Endothelial cell of umbilical vein (primary cell): ENCODE measurements around the gene ATG7. TPM values are rescaled to one million over a fixed set of nuclear protein-coding genes. Genes with fewer than 3 reads are reported as not detected.

Experiments
- BruUV-seq: library from RNA; stranded (reverse); fragments of 400-500 nt; replicated peaks from 2 replicates; lab custom pipeline; 2021; lab: Mats Ljungman, UMichigan
- CTCF ChIA-PET: fragments of 300-600, 350-600 bp; sonication (Branson Sonifier 250); formaldehyde crosslinking; loops from one replicate; lab custom pipeline; 2021; ENCODE audit warnings: antibody characterized with exemption, inconsistent platforms; lab: Charles Lee
- POLR2A ChIA-PET: fragments of 300-600, 350-600 bp; sonication (Branson Sonifier 250); formaldehyde crosslinking; loops from one replicate; lab custom pipeline; 2021; ENCODE audit warnings: antibody characterized with exemption, inconsistent platforms; lab: Charles Lee
- DNase-seq: peaks from one replicate; pipeline ENCODE4 v3.0.0-alpha.2; 2011; ENCODE audit warnings: low read depth, low spot score
- FAIRE-seq: peaks from 2 replicates; lab custom pipeline; 2011; peaks lifted over from hg19 to GRCh38; lab: Jason Lieb, UNC
- H2AFZ ChIP-seq: 2 replicates; pipeline ENCODE4 v1.6.0; 2012; ENCODE audit warnings: low read depth, low read length, control low read depth, inconsistent platforms
- H3K27ac ChIP-seq: 2 replicates; pipeline ENCODE4 v1.5.1; 2011; ENCODE audit warnings: low read depth, mild to moderate bottlenecking, control low read depth, low read length, moderate library complexity; ENCODE audit not compliant: insufficient read depth
- H3K27me3 ChIP-seq, 2 experiments: 2 replicates each; pipeline versions ENCODE4 v1.6.0 to v1.6.1; 2011; ENCODE audit warnings: low read length in 2 of 2, mixed read lengths in 1 of 2; ENCODE audit not compliant: control insufficient read depth in 2 of 2, insufficient read depth in 2 of 2
- H3K36me3 ChIP-seq, 2 experiments: 2 replicates in 1 of 2; 3 replicates in 1 of 2; pipeline ENCODE4 v1.5.1; 2011; ENCODE audit warnings: low read length in 2 of 2, mild to moderate bottlenecking in 1 of 2, moderate library complexity in 1 of 2; ENCODE audit not compliant: control insufficient read depth in 2 of 2, insufficient read depth in 2 of 2; ENCODE audit errors: extremely low read depth in 1 of 2
- H3K4me1 ChIP-seq: 3 replicates; pipeline ENCODE4 v1.5.1; 2011; ENCODE audit warnings: mild to moderate bottlenecking, low read length; ENCODE audit not compliant: control insufficient read depth, insufficient read depth; ENCODE audit errors: extremely low read depth
- H3K4me2 ChIP-seq: 2 replicates; pipeline ENCODE4 v1.6.1; 2011; ENCODE audit warnings: low read length, control low read depth, mixed read lengths; ENCODE audit not compliant: insufficient read depth
- H3K4me3 ChIP-seq, 3 experiments: fragments of 200-600 bp in 1 of 3; sonication (generic), shearing (Covaris generic) in 1 of 3; replicated peaks in 1 of 3; 2 replicates each; pipeline ENCODE4 v1.5.1; 2011 to 2016; ENCODE audit warnings: control low read depth in 3 of 3, low read length in 3 of 3, mild to moderate bottlenecking in 2 of 3, inconsistent platforms in 1 of 3, low read depth in 1 of 3, moderate library complexity in 1 of 3; ENCODE audit not compliant: insufficient read depth in 1 of 3
- H3K79me2 ChIP-seq: 2 replicates; pipeline ENCODE4 v1.6.0; 2012; ENCODE audit warnings: low read length, inconsistent platforms; ENCODE audit not compliant: control insufficient read depth, insufficient read depth
- H3K9ac ChIP-seq: replicated peaks from 2 replicates; pipeline ENCODE3; 2011; ENCODE audit warnings: low read length, control low read depth; ENCODE audit not compliant: insufficient read depth; ENCODE audit errors: extremely low read depth
- H3K9me1 ChIP-seq: replicated peaks from 3 replicates; pipeline ENCODE4 v1.6.0; 2011; ENCODE audit warnings: mild to moderate bottlenecking, low read length; ENCODE audit not compliant: control insufficient read depth, insufficient read depth; ENCODE audit errors: extremely low read depth
- H3K9me3 ChIP-seq: replicated peaks from 2 replicates; pipeline ENCODE4 v1.5.1; 2012; ENCODE audit warnings: low read length, inconsistent platforms; ENCODE audit not compliant: control insufficient read depth, insufficient read depth
- H4K20me1 ChIP-seq: replicated peaks from 2 replicates; pipeline ENCODE3; 2011; ENCODE audit warnings: mild to moderate bottlenecking, low read length; ENCODE audit not compliant: control insufficient read depth, insufficient read depth; ENCODE audit errors: extremely low read depth
- EZH2 ChIP-seq: IDR thresholded peaks from 2 replicates; pipeline ENCODE4 v1.6.1; 2012; ENCODE audit warnings: borderline replicate concordance, low read depth, mild to moderate bottlenecking, moderate library complexity, low read length, inconsistent platforms; ENCODE audit not compliant: severe bottlenecking
- FOS ChIP-seq: IDR thresholded peaks from 2 replicates; pipeline ENCODE4 v1.6.1; 2011; ENCODE audit warnings: mild to moderate bottlenecking, low read length, moderate library complexity, borderline replicate concordance; ENCODE audit not compliant: insufficient read depth
- GATA2 ChIP-seq: IDR thresholded peaks from 2 replicates; pipeline ENCODE4 v1.7.0; 2011; ENCODE audit warnings: low read depth, mild to moderate bottlenecking, moderate library complexity, mixed read lengths, low read length; ENCODE audit not compliant: insufficient read length, insufficient read depth
- JUN ChIP-seq: IDR thresholded peaks from 2 replicates; pipeline ENCODE4 v1.6.1; 2011; ENCODE audit warnings: borderline replicate concordance, low read depth; ENCODE audit not compliant: insufficient read length, insufficient read depth
- MYC ChIP-seq: IDR thresholded peaks from one replicate; pipeline ENCODE4 v1.6.1; 2011; ENCODE audit warnings: mild to moderate bottlenecking, low read depth, low read length
- POLR2A ChIP-seq: IDR thresholded peaks from 2 replicates; pipeline ENCODE4 v1.6.1; 2012; ENCODE audit warnings: low read depth, mild to moderate bottlenecking, control low read depth, low read length
- POLR2AphosphoS5 ChIP-seq: IDR thresholded peaks from 2 replicates; pipeline ENCODE4 v1.6.1; 2012; ENCODE audit warnings: low read depth, mild to moderate bottlenecking, control low read depth, low read length, moderate library complexity; ENCODE audit not compliant: insufficient read depth
- dilution Hi-C: fragments of 300-500 bp; cut with MboI; formaldehyde crosslinking; loops from one replicate; pipeline ENCODE4 v1.15.0; 2019; ENCODE audit warnings: low sequenced_read_pairs; ENCODE audit not compliant: extremely low pct_ligation_motif_present
- intact Hi-C: fragments of 100-400 bp; cut with micrococcal nuclease; formaldehyde crosslinking; loops from one replicate; pipeline ENCODE4 v1.10.0; 2022
- polyA plus RNA-seq, 4 experiments: library from polyadenylated mRNA; depleted of rRNA in 3 of 4; stranded (reverse) in 3 of 4; unstranded in 1 of 4; fragments of >200 nt; gene quantifications; 2 replicates each; pipeline versions ENCODE4 v1.2.1 to v1.2.3, GENCODE V29; 2011 to 2012; ENCODE audit warnings: missing spikeins in 1 of 4
- total RNA-seq: library from RNA; stranded (reverse); gene quantifications from 2 replicates; pipeline ENCODE4 v1.2.3, GENCODE V29; 2021
- TF ChIP-seq, protein P1 (sequence below), 2 donors: IDR thresholded peaks; 1 replicate in 1 of 2; 2 replicates in 1 of 2; pipeline ENCODE4 v1.5.1; 2011; ENCODE audit warnings: low read length in 2 of 2, mild to moderate bottlenecking in 2 of 2, moderate library complexity in 2 of 2, control low read depth in 1 of 2, inconsistent platforms in 1 of 2, low read depth in 1 of 2; ENCODE audit not compliant: insufficient read depth in 1 of 2; ENCODE audit errors: extremely low read depth in 1 of 2
- TF ChIP-seq, protein P2 (sequence below): IDR thresholded peaks from 2 replicates; pipeline ENCODE4 v1.6.1; 2011; ENCODE audit not compliant: insufficient read depth, insufficient read length

Gene ATG7
- total and polyA plus RNA-seq, 2 donors (not counting 3 experiments of a cell fraction or from before 2014, with no cell fraction given), result 30.8 to 48.3 TPM

DNA sequence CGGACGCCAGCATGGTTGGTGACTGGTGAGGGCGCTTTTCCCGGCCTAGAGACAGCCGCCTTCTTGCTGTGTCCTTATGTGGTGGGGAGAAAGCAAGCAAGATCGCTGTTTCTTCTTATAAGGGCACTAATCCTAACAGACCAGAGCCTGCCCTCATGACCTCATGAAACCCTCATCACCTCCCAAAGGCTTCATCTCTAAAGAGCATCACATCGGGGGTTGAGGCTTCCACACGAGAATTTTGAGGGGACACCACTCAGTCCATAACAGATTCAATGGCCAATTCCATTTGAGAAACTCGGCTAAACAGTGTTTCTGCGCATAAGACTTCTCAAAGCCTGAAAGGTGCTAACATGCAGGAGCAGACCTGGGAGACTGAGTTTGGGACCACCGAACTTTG is 317.5 kb downstream of the ATG7 start:
- intact Hi-C loops, result no loop called here

More for the DNA sequence above, 317.5 kb downstream of the ATG7 start:
- Histone ChIP-seq H2AFZ (no peak overlapping the region), H3K4me3 (no peak overlapping the region), H3K36me3 (peaks cover 2 to 5% of the 10 kb centered on the region in 2 experiments), H3K9me1 (no peaks in the 10 kb centered on the region), H3K27ac (no peak overlapping the region), H3K4me2 (no peak overlapping the region), H3K9ac (no peak overlapping the region), H4K20me1 (peaks cover 3% of the 10 kb centered on the region), H3K79me2 (peaks cover 100% of the 10 kb centered on the region), H3K27me3 (no peaks in the 10 kb centered on the region), H3K9me3 (no peaks in the 10 kb centered on the region), H3K4me1 (peaks cover 41% of the 10 kb centered on the region)
- no peak for FAIRE-seq
- TF ChIP-seq POLR2AphosphoS5 (no peak), GATA2 (no peak), JUN (no peak), FOS (no peak), EZH2 (no peak), POLR2A (no peak), MYC (no peak)
- TF ChIP-seq, protein P1, sequence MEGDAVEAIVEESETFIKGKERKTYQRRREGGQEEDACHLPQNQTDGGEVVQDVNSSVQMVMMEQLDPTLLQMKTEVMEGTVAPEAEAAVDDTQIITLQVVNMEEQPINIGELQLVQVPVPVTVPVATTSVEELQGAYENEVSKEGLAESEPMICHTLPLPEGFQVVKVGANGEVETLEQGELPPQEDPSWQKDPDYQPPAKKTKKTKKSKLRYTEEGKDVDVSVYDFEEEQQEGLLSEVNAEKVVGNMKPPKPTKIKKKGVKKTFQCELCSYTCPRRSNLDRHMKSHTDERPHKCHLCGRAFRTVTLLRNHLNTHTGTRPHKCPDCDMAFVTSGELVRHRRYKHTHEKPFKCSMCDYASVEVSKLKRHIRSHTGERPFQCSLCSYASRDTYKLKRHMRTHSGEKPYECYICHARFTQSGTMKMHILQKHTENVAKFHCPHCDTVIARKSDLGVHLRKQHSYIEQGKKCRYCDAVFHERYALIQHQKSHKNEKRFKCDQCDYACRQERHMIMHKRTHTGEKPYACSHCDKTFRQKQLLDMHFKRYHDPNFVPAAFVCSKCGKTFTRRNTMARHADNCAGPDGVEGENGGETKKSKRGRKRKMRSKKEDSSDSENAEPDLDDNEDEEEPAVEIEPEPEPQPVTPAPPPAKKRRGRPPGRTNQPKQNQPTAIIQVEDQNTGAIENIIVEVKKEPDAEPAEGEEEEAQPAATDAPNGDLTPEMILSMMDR (IDR thresholded peaks at IDR 0.05; ENCODE audit: extremely low read depth in 1 of 2, insufficient read depth in 1 of 2, low read depth in 1 of 2, low read length in 2 of 2), result no peak
- TF ChIP-seq, protein P2, sequence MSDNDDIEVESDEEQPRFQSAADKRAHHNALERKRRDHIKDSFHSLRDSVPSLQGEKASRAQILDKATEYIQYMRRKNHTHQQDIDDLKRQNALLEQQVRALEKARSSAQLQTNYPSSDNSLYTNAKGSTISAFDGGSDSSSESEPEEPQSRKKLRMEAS, result no peak
- CTCF ChIA-PET, result no interaction called here
- dilution Hi-C loops, result no loop called here
- no TSS peak for BruUV-seq
- POLR2A ChIA-PET, result interaction anchor here (0.6 kb wide), 1 partner anchor 197 kb away, joined by 3 read pairs; no protein-coding TSS in a partner anchor
- no peak for DNase-seq
